SK-N-SH (cell line): Measurements from ENCODE around the gene COQ9. TPM values are rescaled to one million over a fixed set of nuclear protein-coding genes. Genes with fewer than 3 reads are reported as not detected.

Source experiments
- CTCF ChIA-PET: fragments of 300-600, 350-600 bp; formaldehyde crosslinking; extraction: SDS; loops from one replicate; lab custom pipeline; 2021; lab: Yijun Ruan, JAX
- POLR2A ChIA-PET: fragments of 350-600 bp; sonication (Branson Sonifier 250); formaldehyde crosslinking; extraction: SDS; loops from one replicate; lab custom pipeline; 2020; ENCODE audit warnings: antibody characterized with exemption, inconsistent platforms; lab: Yijun Ruan, JAX
- DNase-seq: peaks from one replicate; pipeline ENCODE4 v3.0.0; 2012
- H2AFZ ChIP-seq: fragments of 200-600 bp; sonication (generic); 2 replicates; pipeline ENCODE4 v1.8.1; 2016; ENCODE audit warnings: antibody characterized with exemption, mild to moderate bottlenecking, low read depth
- H3F3A ChIP-seq: fragments of 200-600 bp; sonication (generic); replicated peaks from 2 replicates; pipeline ENCODE3; 2016; ENCODE audit warnings: antibody characterized with exemption, mild to moderate bottlenecking; ENCODE audit not compliant: insufficient read depth
- H3K27ac ChIP-seq, 2 experiments: fragments of 200-500 bp in 1 of 2; fragments of 200-600 bp in 1 of 2; sonication (Bioruptor generic) in 1 of 2; sonication (generic), shearing (Covaris generic) in 1 of 2; 2 replicates each; pipeline versions ENCODE4 v1.5.1 to v1.6.1; 2014 to 2016; ENCODE audit warnings: low read depth in 2 of 2, inconsistent platforms in 1 of 2, low read length in 1 of 2, mild to moderate bottlenecking in 1 of 2, mixed read lengths in 1 of 2
- H3K27me3 ChIP-seq: fragments of 200-600 bp; sonication (generic), shearing (Covaris generic); 2 replicates; pipeline ENCODE4 v1.6.1; 2016; ENCODE audit warnings: mixed run types; ENCODE audit not compliant: insufficient read depth
- H3K36me3 ChIP-seq, 2 experiments: fragments of 200-500 bp in 1 of 2; fragments of 200-600 bp in 1 of 2; sonication (Bioruptor generic) in 1 of 2; sonication (generic) in 1 of 2; replicated peaks in 1 of 2; 2 replicates each; pipeline versions ENCODE3 to v1.5.1; 2014 to 2016; ENCODE audit warnings: low read length in 1 of 2, mild to moderate bottlenecking in 1 of 2; ENCODE audit not compliant: insufficient read depth in 2 of 2, control insufficient read depth in 1 of 2
- H3K4me1 ChIP-seq, 2 experiments: fragments of 200-500 bp in 1 of 2; fragments of 200-600 bp in 1 of 2; sonication (Bioruptor generic) in 1 of 2; sonication (generic), shearing (Covaris generic) in 1 of 2; 2 replicates each; pipeline versions ENCODE4 v1.5.1 to v1.6.1; 2014 to 2016; ENCODE audit warnings: low read depth in 1 of 2, low read length in 1 of 2, mixed run types in 1 of 2; ENCODE audit not compliant: insufficient read depth in 2 of 2, control insufficient read depth in 1 of 2
- H3K4me2 ChIP-seq: fragments of 200-600 bp; sonication (generic), shearing (Covaris generic); 2 replicates; pipeline ENCODE4 v1.6.1; 2017; ENCODE audit warnings: mixed run types
- H3K4me3 ChIP-seq, 2 experiments: fragments of 200-500 bp in 1 of 2; fragments of 200-600 bp in 1 of 2; sonication (Bioruptor generic) in 1 of 2; sonication (generic), shearing (Covaris generic) in 1 of 2; 2 replicates each; pipeline versions ENCODE4 v1.5.1 to v1.8.1; 2014 to 2016; ENCODE audit warnings: low read depth in 2 of 2, inconsistent platforms in 1 of 2, low read length in 1 of 2, mild to moderate bottlenecking in 1 of 2, mixed read lengths in 1 of 2, moderate library complexity in 1 of 2
- H3K79me2 ChIP-seq: fragments of 200-600 bp; sonication (generic); 2 replicates; pipeline ENCODE4 v1.8.1; 2017; ENCODE audit warnings: mild to moderate bottlenecking; ENCODE audit not compliant: insufficient read depth
- H3K9ac ChIP-seq: fragments of 200-600 bp; sonication (generic); 2 replicates; pipeline ENCODE4 v1.6.1; 2017; ENCODE audit warnings: mixed run types
- H3K9me2 ChIP-seq: fragments of 200-600 bp; sonication (generic); 2 replicates; pipeline ENCODE4 v1.6.1; 2017; ENCODE audit warnings: mixed run types
- H3K9me3 ChIP-seq: fragments of 200-600 bp; sonication (generic); 2 replicates; pipeline ENCODE4 v1.6.1; 2017; ENCODE audit warnings: mixed run types, mild to moderate bottlenecking, moderate library complexity
- H4K20me1 ChIP-seq: fragments of 200-600 bp; sonication (generic); 2 replicates; pipeline ENCODE4 v1.6.1; 2017; ENCODE audit warnings: mild to moderate bottlenecking, mixed run types; ENCODE audit not compliant: insufficient read depth
- CHD2 ChIP-seq: fragments of 150-350 bp; IDR thresholded peaks from 2 replicates; pipeline ENCODE4 v1.6.1; 2018; ENCODE audit warnings: low read length; ENCODE audit not compliant: partially characterized antibody
- ELF1 ChIP-seq: IDR thresholded peaks from 2 replicates; pipeline ENCODE4 v1.4.0; 2012
- EP300 ChIP-seq, 2 experiments: IDR thresholded peaks; 2 replicates each; pipeline versions ENCODE4 v1.4.0 to v1.6.1; 2012; ENCODE audit warnings: borderline replicate concordance in 1 of 2, low read depth in 1 of 2, low read length in 1 of 2
- FOSL2 ChIP-seq: IDR thresholded peaks from 2 replicates; pipeline ENCODE4 v1.4.0; 2012; ENCODE audit warnings: low read depth, mild to moderate bottlenecking, moderate library complexity, borderline replicate concordance
- GATA2 ChIP-seq: sonication (generic); formaldehyde crosslinking; IDR thresholded peaks from 2 replicates; pipeline ENCODE4 v1.5.0; 2020; ENCODE audit warnings: mild to moderate bottlenecking, missing genetic modification reagents
- IRF3 ChIP-seq: fragments of 150-350 bp; IDR thresholded peaks from 2 replicates; pipeline ENCODE4 v1.6.1; 2016; ENCODE audit warnings: mild to moderate bottlenecking, low read depth, low read length
- NRF1 ChIP-seq: IDR thresholded peaks from 2 replicates; pipeline ENCODE4 v1.6.1; 2012; ENCODE audit warnings: low read depth, mild to moderate bottlenecking, low read length
- PBX3 ChIP-seq: IDR thresholded peaks from 2 replicates; pipeline ENCODE4; 2012
- POLR2AphosphoS5 ChIP-seq: IDR thresholded peaks from 2 replicates; pipeline ENCODE4 v1.6.1; 2012; ENCODE audit warnings: low read depth, low read length
- RAD21 ChIP-seq: IDR thresholded peaks from 2 replicates; pipeline ENCODE4 v1.6.1; 2012; ENCODE audit warnings: mild to moderate bottlenecking, low read length
- REST ChIP-seq: IDR thresholded peaks from 2 replicates; pipeline ENCODE4 v1.6.1; 2012; ENCODE audit warnings: mild to moderate bottlenecking, low read depth, low read length, moderate library complexity
- RXRA ChIP-seq: IDR thresholded peaks from 2 replicates; pipeline ENCODE4 v1.4.0; 2012; ENCODE audit warnings: low read depth, mild to moderate bottlenecking, borderline replicate concordance
- SIN3A ChIP-seq: IDR thresholded peaks from 2 replicates; pipeline ENCODE4 v1.6.1; 2012; ENCODE audit warnings: low read depth, mild to moderate bottlenecking, low read length, moderate library complexity, borderline replicate concordance
- TAF1 ChIP-seq: IDR thresholded peaks from 2 replicates; pipeline ENCODE4 v1.6.1; 2012; ENCODE audit warnings: low read depth, mild to moderate bottlenecking, low read length, moderate library complexity, borderline replicate concordance
- TCF12 ChIP-seq: IDR thresholded peaks from 2 replicates; pipeline ENCODE4 v1.4.0; 2012
- TEAD4 ChIP-seq: IDR thresholded peaks from 2 replicates; pipeline ENCODE4 v1.4.0; 2012; ENCODE audit warnings: mild to moderate bottlenecking, borderline replicate concordance; ENCODE audit not compliant: insufficient read depth
- USF1 ChIP-seq: IDR thresholded peaks from 2 replicates; pipeline ENCODE4 v1.4.0; 2012; ENCODE audit warnings: low read depth, borderline replicate concordance
- USF2 ChIP-seq: fragments of 150-350 bp; IDR thresholded peaks from 2 replicates; pipeline ENCODE4 v1.6.1; 2017; ENCODE audit warnings: antibody characterized with exemption, low read length, low read depth, borderline replicate concordance
- YY1 ChIP-seq: IDR thresholded peaks from 2 replicates; pipeline ENCODE4 v1.4.0; 2012; ENCODE audit warnings: low read depth, mild to moderate bottlenecking
- WGBS: methylation state at CpG from one replicate; pipeline ENCODE4 v1.1.6; 2017; ENCODE audit warnings: low lambda C conversion rate; 5-methylcytosine and 5-hydroxymethylcytosine counted together
- polyA plus RNA-seq, 3 experiments: library from polyadenylated mRNA; depleted of rRNA; stranded (reverse); fragments of >200 nt; gene quantifications; 2 replicates each; pipeline ENCODE4 v1.2.3, GENCODE V29; 2012

The COQ9 gene
- polyA plus RNA-seq, 1 of the 3 experiments (the other 2 are of a cell fraction): 81.2 TPM

- no peak overlapping the region for H3K4me2 ChIP-seq
- no peak overlapping the region for H3K27ac ChIP-seq
- no peak overlapping the region for H3K4me3 ChIP-seq
- no peak overlapping the region for H2AFZ ChIP-seq
- H3K27me3 ChIP-seq: no peaks in the 10 kb centered on the region
- H3K4me1 ChIP-seq: peaks cover 0 to 41% of the 10 kb centered on the region in 2 experiments; a peak in 1 of 4 replicates
- H4K20me1 ChIP-seq: no peaks in the 10 kb centered on the region
- H3K9ac ChIP-seq: no peak overlapping the region
- H3K9me3 ChIP-seq: no peaks in the 10 kb centered on the region
- CTCF ChIA-PET: interaction anchor here (1.4 to 17.3 kb wide), 3 partner anchors 22 to 112 kb away, joined by 3 to 544 read pairs (median 5); no protein-coding TSS in a partner anchor
- no peak for DNase-seq
- peaks cover 4% of the 10 kb centered on the region for H3F3A ChIP-seq
- TF ChIP-seq POLR2AphosphoS5 (no peak), PBX3 (no peak), TCF12 (no peak), YY1 (no peak), CHD2 (no peak), USF2 (no peak), SIN3A (no peak), TEAD4 (no peak), GATA2 (CRISPR knock-in tag) (no peak), FOSL2 (no peak), RXRA (no peak), IRF3 (no peak)
- H3K36me3 ChIP-seq: no peaks in the 10 kb centered on the region
- 60% methylated on average over 7 of the region's 7 CpGs for WGBS
- POLR2A ChIA-PET: interaction anchor here (0.6 kb wide), 3 partner anchors 11 to 133 kb away, joined by 3 to 4 read pairs (median 3); no protein-coding TSS in a partner anchor
- H3K9me2 ChIP-seq: no peaks in the 10 kb centered on the region
- no peaks in the 10 kb centered on the region for H3K79me2 ChIP-seq
Observed at GRCh38 chr16:57413733-57414132, 33.5 kb upstream of the COQ9 start.

- CTCF ChIA-PET: interaction anchor here (0.6 to 17.3 kb wide), 31 partner anchors 10 to 385 kb away, joined by 3 to 544 read pairs (median 5); partner anchors contain the start of genes CCL17, CCL22, CIAPIN1 and COQ9
- Histone ChIP-seq H3K9me3 (no peaks in the 10 kb centered on the region), H3K4me2 (no peak overlapping the region), H2AFZ (no peak overlapping the region), H3F3A (peaks cover 4% of the 10 kb centered on the region), H3K4me1 (peaks cover 0 to 37% of the 10 kb centered on the region in 2 experiments; a peak in 2 of 4 replicates), H3K27me3 (no peaks in the 10 kb centered on the region), H4K20me1 (no peaks in the 10 kb centered on the region), H3K9ac (no peak overlapping the region), H3K79me2 (no peaks in the 10 kb centered on the region), H3K4me3 (no peak overlapping the region), H3K9me2 (no peaks in the 10 kb centered on the region), H3K27ac (no peak overlapping the region), H3K36me3 (no peaks in the 10 kb centered on the region)
- POLR2A ChIA-PET: interaction anchor here (0.6 to 2.0 kb wide), 8 partner anchors 16 to 230 kb away, joined by 3 to 12 read pairs (median 4); partner anchors contain the start of genes ARL2BP, CX3CL1, PSME3IP1 and RSPRY1
- DNase-seq: no peak
- WGBS: 98% methylated on average over 12 of the region's 16 CpGs
- TF ChIP-seq NRF1 (no peak), TAF1 (no peak), EP300 (IDR thresholded peaks at IDR 0.05; ENCODE audit: borderline replicate concordance in 1 of 2, low read depth in 1 of 2, low read length in 1 of 2) (no peak), RAD21 (no peak), GATA2 (CRISPR knock-in tag) (no peak), TCF12 (no peak), REST (no peak), ELF1 (no peak), IRF3 (no peak), USF1 (no peak)
Observed at GRCh38 chr16:57416084-57416483, 31.2 kb upstream of the COQ9 start.
